Transverse colon (tissue), 4 donors: Measurements from ENCODE around the gene CTNNA1. TPM values are rescaled to one million over a fixed set of nuclear protein-coding genes. Genes with fewer than 3 reads are reported as not detected.

Experiments used
- DNase-seq: peaks from one replicate; pipeline ENCODE4 v3.0.0-alpha.2; 2019
- H3K27ac ChIP-seq, 4 donors: fragments of 200-600 bp; sonication (generic); 2 replicates each; pipeline ENCODE4 v1.5.1; 2016 to 2018; ENCODE audit warnings: inconsistent platforms in 4 of 4
- H3K27me3 ChIP-seq: fragments of 200-600 bp; sonication (generic); 2 replicates; pipeline ENCODE4 v1.5.1; 2017; ENCODE audit warnings: inconsistent platforms
- H3K36me3 ChIP-seq, 4 donors: fragments of 200-600 bp; sonication (generic); 2 replicates each; pipeline ENCODE4 v1.5.1; 2017 to 2019; ENCODE audit warnings: inconsistent platforms in 4 of 4
- H3K4me1 ChIP-seq, 4 donors: fragments of 200-600 bp; sonication (generic); 2 replicates each; pipeline ENCODE4 v1.5.1; 2017 to 2020; ENCODE audit warnings: inconsistent platforms in 4 of 4
- H3K4me3 ChIP-seq, 4 donors: fragments of 200-600 bp; sonication (generic); 1 replicate in 1 of 4; 2 replicates in 3 of 4; pipeline versions ENCODE4 v1.5.1 to v1.6.1; 2017 to 2019; ENCODE audit warnings: inconsistent platforms in 4 of 4
- H3K9me3 ChIP-seq, 2 donors: fragments of 200-600 bp; sonication (generic); 2 replicates each; pipeline ENCODE4 v1.5.1; 2017 to 2019; ENCODE audit warnings: inconsistent platforms in 2 of 2
- CTCF ChIP-seq, 5 experiments: fragments of 200-600 bp in 3 of 5; fragments of 450-650 bp in 2 of 5; sonication (generic) in 3 of 5; IDR thresholded peaks; 1 replicate in 2 of 5; 2 replicates in 3 of 5; pipeline ENCODE4 v1.5.1; 2016 to 2017; ENCODE audit warnings: antibody characterized with exemption in 5 of 5, inconsistent platforms in 3 of 5, mild to moderate bottlenecking in 2 of 5, moderate library complexity in 1 of 5
- EP300 ChIP-seq: sonication (generic); formaldehyde crosslinking; IDR thresholded peaks from one replicate; pipeline ENCODE4 v1.6.1; 2017; ENCODE audit warnings: antibody characterized with exemption, low read depth
- POLR2A ChIP-seq: fragments of 450-650 bp; IDR thresholded peaks from one replicate; pipeline ENCODE4 v1.6.1; 2016; ENCODE audit warnings: antibody characterized with exemption, mild to moderate bottlenecking, moderate library complexity
- POLR2AphosphoS5 ChIP-seq, 3 donors: sonication (generic); formaldehyde crosslinking; IDR thresholded peaks; one replicate each; pipeline ENCODE4 v1.6.1; 2016; ENCODE audit warnings: antibody characterized with exemption in 3 of 3
- WGBS, 2 donors: methylation state at CpG; one replicate each; pipeline ENCODE4 v1.1.5; 2018; ENCODE audit warnings: low coverage in 1 of 2; 5-methylcytosine and 5-hydroxymethylcytosine counted together
- in situ Hi-C, 4 donors: fragments of 200-750 bp; cut with MboI; loops; one replicate each; pipeline versions ENCODE4 v1.15.0 to v1.15.1; 2017; ENCODE audit warnings: low sequenced_read_pairs in 3 of 4, low pct_ligation_motif_present in 1 of 4, low pct_unique_long_range_greater_than_20kb in 1 of 4
- intact Hi-C: fragments of 100-400 bp; cut with DNase I; formaldehyde crosslinking; loops from one replicate; pipeline ENCODE4 v1.15.1; 2023; ENCODE audit warnings: low total_unique reads
- total RNA-seq, 4 donors: library from RNA; depleted of rRNA; stranded (reverse); fragments of >200 nt; gene quantifications; one replicate each; pipeline ENCODE4 v1.1.0, GENCODE V29; 2016

Gene CTNNA1
- total RNA-seq, 4 donors from 2014 or later = 272 to 381 (median 316) TPM

GRCh38 chr5:138975098-138975847 lies 222.0 kb downstream of the CTNNA1 start:
- H3K36me3 ChIP-seq = no peaks in the 10 kb centered on the region
- no peak for TF ChIP-seq EP300
- no peak for TF ChIP-seq POLR2A
- no peak for TF ChIP-seq POLR2AphosphoS5 (IDR thresholded peaks at IDR 0.05)
- TF ChIP-seq CTCF (IDR thresholded peaks at IDR 0.05) = no peak
- peaks cover 0 to 24% (median 5%) of the 10 kb centered on the region in 4 donors for H3K4me1 ChIP-seq
- H3K9me3 ChIP-seq = no peaks in the 10 kb centered on the region
- in situ Hi-C loops = no loop called here
- no peak overlapping the region for H3K4me3 ChIP-seq
- 75% methylated on average over 10 of the region's 10 CpGs; no CpG with 5 or more reads in 1 of the 2 donors for WGBS, 2 donors
- peak overlapping the region; percentile 49 to 56 (median 54) for H3K27ac ChIP-seq
- intact Hi-C loops = no loop called here
- H3K27me3 ChIP-seq = no peaks in the 10 kb centered on the region
- DNase-seq = peak; percentile 32

- DNase-seq = no peak
- Histone ChIP-seq H3K4me3 (no peak overlapping the region), H3K27ac (no peak overlapping the region), H3K27me3 (no peaks in the 10 kb centered on the region), H3K9me3 (no peaks in the 10 kb centered on the region), H3K36me3 (no peaks in the 10 kb centered on the region), H3K4me1 (peaks cover 0 to 15% (median 5%) of the 10 kb centered on the region in 4 donors)
- intact Hi-C loops (no loop called here), in situ Hi-C loops (no loop called here)
- 93% methylated on average over 1 of the region's 1 CpG; no CpG with 5 or more reads in 1 of the 2 donors for WGBS, 2 donors
- no peak for TF ChIP-seq POLR2AphosphoS5 (IDR thresholded peaks at IDR 0.05)
Observed at GRCh38 chr5:138978080-138978479, 224.9 kb downstream of the CTNNA1 start.

GRCh38 chr5:138978581-138978980 lies 225.4 kb downstream of the CTNNA1 start:
- H3K27me3 ChIP-seq = no peaks in the 10 kb centered on the region
- H3K4me3 ChIP-seq = no peak overlapping the region
- no peaks in the 10 kb centered on the region for H3K36me3 ChIP-seq
- 97 to 100% methylated on average over 1 of the region's 1 CpG for WGBS, 2 donors
- H3K27ac ChIP-seq = no peak overlapping the region
- DNase-seq = no peak
- in situ Hi-C loops (no loop called here), intact Hi-C loops (no loop called here)
- H3K4me1 ChIP-seq = peaks cover 0 to 15% (median 5%) of the 10 kb centered on the region in 4 donors
- TF ChIP-seq POLR2A (no peak), POLR2AphosphoS5 (IDR thresholded peaks at IDR 0.05) (no peak), EP300 (no peak), CTCF (IDR thresholded peaks at IDR 0.05) (no peak)
- no peaks in the 10 kb centered on the region for H3K9me3 ChIP-seq

GRCh38 chr5:138979684-138980280 lies 226.6 kb downstream of the CTNNA1 start:
- in situ Hi-C loops (no loop called here), intact Hi-C loops (no loop called here)
- Histone ChIP-seq H3K4me1 (peaks cover 0 to 5% (median 4%) of the 10 kb centered on the region in 4 donors), H3K9me3 (no peaks in the 10 kb centered on the region), H3K27me3 (no peaks in the 10 kb centered on the region), H3K36me3 (no peaks in the 10 kb centered on the region), H3K27ac (no peak overlapping the region), H3K4me3 (no peak overlapping the region)
- WGBS, 2 donors = 82 to 90% methylated on average over 3 to 5 of the region's 5 CpGs
- no peak for DNase-seq
- no peak for TF ChIP-seq POLR2A
- no peak for TF ChIP-seq EP300
- TF ChIP-seq CTCF (IDR thresholded peaks at IDR 0.05) = no peak
- no peak for TF ChIP-seq POLR2AphosphoS5 (IDR thresholded peaks at IDR 0.05)
